NCI-H1048 (cell line): Measurements from ENCODE around the gene DOCK2.
"Not testable (repeated sequence)": the region's sequence is repeated elsewhere in the genome, so short reads cannot be mapped to it uniquely, and the experiment has no call there.

ENCODE experiments used
- DNase-seq: peaks from one replicate; lab custom pipeline; 2025; lab: John Stamatoyannopoulos, UW

The DOCK2 gene

GRCh38 chr5:170056561-170057267 lies 419.6 kb downstream of the DOCK2 start:
- DNase-seq, result no peak

- no peak for DNase-seq
Measured at GRCh38 chr5:170057311-170057710, 420.2 kb downstream of the DOCK2 start.

GRCh38 chr5:170059221-170059620 lies 422.1 kb downstream of the DOCK2 start:
- no peak for DNase-seq

- no peak for DNase-seq
Measured at GRCh38 chr5:170067152-170067551, 430.1 kb downstream of the DOCK2 start.

GRCh38 chr5:170067574-170068170 lies 430.6 kb downstream of the DOCK2 start:
- no peak for DNase-seq

GRCh38 chr5:170069512-170069911 lies 432.4 kb downstream of the DOCK2 start:
- DNase-seq, result no peak

GRCh38 chr5:170070556-170071412 lies 433.7 kb downstream of the DOCK2 start:
- DNase-seq, result no peak

- DNase-seq, result no peak
Measured at GRCh38 chr5:170071748-170072147, 434.7 kb downstream of the DOCK2 start.

- DNase-seq, result no peak
Measured at GRCh38 chr5:170075696-170076095, 438.6 kb downstream of the DOCK2 start.

- DNase-seq, result no peak
Measured at GRCh38 chr5:170076211-170076610, 439.1 kb downstream of the DOCK2 start.

GRCh38 chr5:170076739-170077138 lies 439.7 kb downstream of the DOCK2 start:
- DNase-seq, result no peak

- DNase-seq, result no peak
Measured at GRCh38 chr5:170077526-170077925, 440.5 kb downstream of the DOCK2 start.

- no peak for DNase-seq
Measured at GRCh38 chr5:170078458-170078857, 441.4 kb downstream of the DOCK2 start.

GRCh38 chr5:170078931-170079330 lies 441.9 kb downstream of the DOCK2 start:
- no peak for DNase-seq

- DNase-seq, result no peak
Measured at GRCh38 chr5:170080217-170080616, 443.1 kb downstream of the DOCK2 start.

- DNase-seq, result no peak
Measured at GRCh38 chr5:170080786-170081445, 443.8 kb downstream of the DOCK2 start.

GRCh38 chr5:170081616-170082015 lies 444.5 kb downstream of the DOCK2 start:
- no peak for DNase-seq

- DNase-seq, result no peak
Measured at GRCh38 chr5:170082701-170083100, 445.6 kb downstream of the DOCK2 start.

GRCh38 chr5:170087168-170087817 lies 450.2 kb downstream of the DOCK2 start:
- DNase-seq, result no peak

- no peak for DNase-seq
Measured at GRCh38 chr5:170092455-170093101, 455.5 kb downstream of the DOCK2 start.

GRCh38 chr5:170094329-170094728 lies 457.3 kb downstream of the DOCK2 start:
- not testable (repeated sequence) for DNase-seq
